H9 (cell line): ENCODE results near the gene PPARD. TPM values are rescaled to one million over a fixed set of nuclear protein-coding genes. Genes with fewer than 3 reads are reported as not detected.

Experiments used
- DNase-seq: peaks from one replicate; pipeline ENCODE4 v3.0.0-alpha.2; 2017
- H2AFZ ChIP-seq: one replicate; pipeline ENCODE4 v1.6.1; 2013; ENCODE audit warnings: mild to moderate bottlenecking, low read length, control low read depth, moderate library complexity
- H2AK5ac ChIP-seq: 2 replicates; pipeline ENCODE4 v1.6.1; 2013; ENCODE audit warnings: low read length, control low read depth, mixed read lengths; ENCODE audit not compliant: insufficient read length
- H2BK120ac ChIP-seq: one replicate; pipeline ENCODE4 v1.6.1; 2013; ENCODE audit warnings: low read depth, mild to moderate bottlenecking, low read length, control low read depth, inconsistent platforms; ENCODE audit not compliant: poor library complexity, severe bottlenecking
- H2BK12ac ChIP-seq: 2 replicates; pipeline ENCODE4 v1.6.1; 2013; ENCODE audit warnings: low read length, control low read depth, mixed read lengths, low read depth; ENCODE audit not compliant: insufficient read length
- H2BK15ac ChIP-seq: 2 replicates; pipeline ENCODE4 v1.6.1; 2013; ENCODE audit warnings: low read depth, low read length, control low read depth
- H2BK20ac ChIP-seq: one replicate; pipeline ENCODE4 v1.6.1; 2013; ENCODE audit warnings: low read depth, mild to moderate bottlenecking, low read length, control low read depth, inconsistent platforms; ENCODE audit not compliant: poor library complexity, severe bottlenecking
- H2BK5ac ChIP-seq: 2 replicates; pipeline ENCODE4 v1.6.1; 2013; ENCODE audit warnings: low read length, control low read depth, mixed read lengths; ENCODE audit not compliant: insufficient read length
- H3K14ac ChIP-seq: 2 replicates; pipeline ENCODE4 v1.6.1; 2013; ENCODE audit warnings: low read length, control low read depth; ENCODE audit not compliant: insufficient read depth
- H3K18ac ChIP-seq: 2 replicates; pipeline ENCODE4 v1.6.1; 2013; ENCODE audit warnings: low read depth, mild to moderate bottlenecking, mixed read lengths, low read length, control low read depth; ENCODE audit not compliant: insufficient read length
- H3K23ac ChIP-seq: 2 replicates; pipeline ENCODE4 v1.6.1; 2013; ENCODE audit warnings: low read length, control low read depth, mixed read lengths, low read depth; ENCODE audit not compliant: insufficient read length
- H3K23me2 ChIP-seq: 2 replicates; pipeline ENCODE4 v1.6.1; 2013; ENCODE audit warnings: low read depth, mild to moderate bottlenecking, mixed read lengths, low read length, control low read depth; ENCODE audit not compliant: insufficient read length, poor library complexity, severe bottlenecking
- H3K27ac ChIP-seq: 2 replicates; pipeline ENCODE4 v1.5.1; 2013; ENCODE audit warnings: low read length, control low read depth, mixed read lengths, low read depth; ENCODE audit not compliant: insufficient read length
- H3K27me3 ChIP-seq: 2 replicates; pipeline ENCODE4 v1.6.1; 2013; ENCODE audit warnings: low read length, control low read depth, inconsistent platforms; ENCODE audit not compliant: insufficient read depth
- H3K4ac ChIP-seq: 2 replicates; pipeline ENCODE4 v1.6.1; 2013; ENCODE audit warnings: low read depth, mild to moderate bottlenecking, control low read depth, inconsistent platforms, low read length, moderate library complexity
- H3K4me1 ChIP-seq: 2 replicates; pipeline ENCODE4 v1.6.1; 2013; ENCODE audit warnings: low read length, control low read depth, inconsistent platforms; ENCODE audit not compliant: insufficient read depth
- H3K4me2 ChIP-seq: 2 replicates; pipeline ENCODE4 v1.6.1; 2013; ENCODE audit warnings: low read length, control low read depth, mixed read lengths; ENCODE audit not compliant: insufficient read length, insufficient read depth
- H3K56ac ChIP-seq: 2 replicates; pipeline ENCODE4 v1.6.1; 2013; ENCODE audit warnings: low read depth, mild to moderate bottlenecking, mixed read lengths, low read length, control low read depth; ENCODE audit not compliant: insufficient read length
- H3K79me1 ChIP-seq: 2 replicates; pipeline ENCODE4 v1.6.1; 2013; ENCODE audit warnings: low read depth, mild to moderate bottlenecking, moderate library complexity, low read length, control low read depth, inconsistent platforms; ENCODE audit not compliant: insufficient read depth, poor library complexity, severe bottlenecking
- H3K79me2 ChIP-seq: 2 replicates; pipeline ENCODE4 v1.6.1; 2013; ENCODE audit warnings: low read length, control low read depth, inconsistent platforms; ENCODE audit not compliant: insufficient read depth
- H3K9ac ChIP-seq: 2 replicates; pipeline ENCODE4 v1.6.1; 2013; ENCODE audit warnings: low read length, control low read depth, mixed read lengths; ENCODE audit not compliant: insufficient read length; ENCODE audit errors: extremely low read depth
- H3K9me3 ChIP-seq: one replicate; pipeline ENCODE4 v1.6.1; 2013; ENCODE audit warnings: low read depth, low read length, inconsistent platforms; ENCODE audit not compliant: control insufficient read depth
- H3T11ph ChIP-seq: one replicate; pipeline ENCODE4 v1.6.1; 2013; ENCODE audit warnings: mild to moderate bottlenecking, low read length, control low read depth, inconsistent platforms
- H4K20me1 ChIP-seq: one replicate; pipeline ENCODE4 v1.6.1; 2013; ENCODE audit not compliant: control insufficient read depth, insufficient read length, insufficient read depth
- H4K5ac ChIP-seq: 2 replicates; pipeline ENCODE4 v1.6.1; 2013; ENCODE audit warnings: low read depth, mild to moderate bottlenecking, mixed read lengths, low read length, control low read depth; ENCODE audit not compliant: insufficient read length
- H4K8ac ChIP-seq: replicated peaks from 2 replicates; pipeline ENCODE4 v1.6.1; 2013; ENCODE audit warnings: low read length, control low read depth, mixed read lengths, low read depth; ENCODE audit not compliant: insufficient read length
- H4K91ac ChIP-seq: 2 replicates; pipeline ENCODE4 v1.6.1; 2013; ENCODE audit warnings: low read depth, mild to moderate bottlenecking, moderate library complexity, mixed read lengths, low read length, control low read depth; ENCODE audit not compliant: insufficient read length
- H3K27ac Mint-ChIP-seq, 3 experiments: 2 replicates in 2 of 3; 3 replicates in 1 of 3; pipeline ENCODE4 v1.8.0; 2020 to 2021; ENCODE audit warnings: mixed read lengths in 3 of 3, mild to moderate bottlenecking in 1 of 3, moderate library complexity in 1 of 3
- H3K27me3 Mint-ChIP-seq: 2 replicates; pipeline ENCODE4 v1.8.0; 2021; ENCODE audit warnings: low read depth, mild to moderate bottlenecking, moderate library complexity, mixed read lengths
- H3K36me3 Mint-ChIP-seq, 3 experiments: 2 replicates in 2 of 3; 3 replicates in 1 of 3; pipeline ENCODE4 v1.8.0; 2020 to 2021; ENCODE audit warnings: low read depth in 3 of 3, mixed read lengths in 3 of 3; ENCODE audit not compliant: insufficient read depth in 1 of 3
- H3K4me1 Mint-ChIP-seq, 2 experiments: 2 replicates each; pipeline ENCODE4 v1.8.0; 2020; ENCODE audit warnings: mixed read lengths in 2 of 2
- H3K4me3 Mint-ChIP-seq, 2 experiments: 2 replicates in 1 of 2; 3 replicates in 1 of 2; pipeline ENCODE4 v1.8.0; 2020 to 2021; ENCODE audit warnings: mild to moderate bottlenecking in 2 of 2, mixed read lengths in 2 of 2, moderate library complexity in 1 of 2
- H3K9me3 Mint-ChIP-seq, 2 experiments: 2 replicates in 1 of 2; 3 replicates in 1 of 2; pipeline ENCODE4 v1.8.0; 2020; ENCODE audit warnings: mild to moderate bottlenecking in 2 of 2, mixed read lengths in 2 of 2, moderate library complexity in 1 of 2
- CTCF ChIP-seq: fragments of 200-600 bp; sonication (generic); conservative IDR thresholded peaks from 3 replicates; pipeline ENCODE4 v1.8.0; 2021; ENCODE audit warnings: antibody characterized with exemption, mild to moderate bottlenecking
- WGBS: extraction: QIAGEN DNeasy Blood & Tissue Kit; methylation state at CpG from one replicate; pipeline ENCODE4 v1.1.7; 2013; ENCODE audit warnings: missing lambda C conversion rate, low lambda C conversion rate, mixed read lengths; ENCODE audit not compliant: insufficient read length; ENCODE audit errors: extremely low coverage; 5-methylcytosine and 5-hydroxymethylcytosine counted together
- total RNA-seq: library from RNA; stranded (reverse); gene quantifications from 2 replicates; pipeline ENCODE4 v1.2.1, GENCODE V29; 2021

Gene PPARD
- total RNA-seq, 1 experiment from 2014 or later, result 11.7 TPM

- no CpG with 5 or more reads among the region's 14 CpGs for WGBS
- peak; percentile 86 for TF ChIP-seq CTCF
Observed at GRCh38 chr6:35449287-35449881, 107.0 kb downstream of the PPARD start.

More at GRCh38 chr6:35449287-35449881, 107.0 kb downstream of the PPARD start:
- no peaks in the 10 kb centered on the region for H3K27me3 ChIP-seq
- H2BK5ac ChIP-seq, result no peak overlapping the region
- H2AFZ ChIP-seq, result no peak overlapping the region
- peaks cover 5% of the 10 kb centered on the region for H3K23me2 ChIP-seq
- no peak overlapping the region for H2BK15ac ChIP-seq
- H2BK120ac ChIP-seq, result no peak overlapping the region
- no peak overlapping the region for H3T11ph ChIP-seq
- H3K27ac ChIP-seq, result no peak overlapping the region
- no peak overlapping the region for H2BK20ac ChIP-seq
- Mint-ChIP-seq H3K4me3 (peak overlapping the region in 1 of 2 experiments; percentile 20; a peak in 1 of 5 replicates), H3K4me1 (peaks cover 23 to 27% of the 10 kb centered on the region in 2 experiments), H3K9me3 (no peaks in the 10 kb centered on the region), H3K27me3 (peaks cover 17% of the 10 kb centered on the region), H3K36me3 (no peaks in the 10 kb centered on the region), H3K27ac (no peak overlapping the region)
- H3K79me1 ChIP-seq, result no peaks in the 10 kb centered on the region
- H3K9me3 ChIP-seq, result no peaks in the 10 kb centered on the region
- H3K18ac ChIP-seq, result no peak overlapping the region
- H3K9ac ChIP-seq, result no peak overlapping the region
- H4K91ac ChIP-seq, result no peak overlapping the region
- no peak overlapping the region for H3K14ac ChIP-seq
- H3K56ac ChIP-seq, result no peak overlapping the region
- 0 out of 2 replicates have a peak, but pooled peaks cover 4% of the 10 kb centered on the region for H3K4me1 ChIP-seq
- no peak for DNase-seq
- no peak overlapping the region for H2BK12ac ChIP-seq
- H3K79me2 ChIP-seq, result no peaks in the 10 kb centered on the region
- H3K4me2 ChIP-seq, result no peak overlapping the region
- no peak overlapping the region for H3K4ac ChIP-seq
- H4K20me1 ChIP-seq, result no peaks in the 10 kb centered on the region
- no peak overlapping the region for H4K8ac ChIP-seq
- H3K23ac ChIP-seq, result no peak overlapping the region
- no peak overlapping the region for H4K5ac ChIP-seq
- H2AK5ac ChIP-seq, result no peak overlapping the region
